Measurements from ENCODE around the gene KDELR1.

DNA sequence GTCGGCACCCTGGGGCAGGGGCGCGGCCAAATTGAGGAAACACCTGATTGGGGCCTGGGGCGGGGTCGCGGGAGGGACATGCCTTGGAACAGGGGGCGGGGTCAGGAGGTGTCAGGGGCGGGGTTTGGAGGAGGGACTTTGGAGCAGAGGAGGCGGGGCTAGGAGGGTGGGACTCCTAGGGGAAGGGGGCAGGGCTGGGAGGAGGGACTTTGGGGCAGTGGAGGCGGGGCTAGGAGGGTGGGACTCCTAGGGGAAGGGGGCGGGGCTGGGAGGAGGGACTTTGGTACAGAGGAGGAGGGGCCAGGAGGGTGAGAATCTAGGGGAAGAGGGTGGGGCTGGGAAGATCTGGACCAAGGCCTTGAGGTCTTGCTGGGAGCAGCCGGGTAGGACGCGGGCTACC, 24.0 kb upstream of the KDELR1 start:
- TF ChIP-seq POLR2A (IDR thresholded peaks at IDR 0.05; ENCODE audit: low read length) (no peak), GATA1 (IDR thresholded peaks at IDR 0.05; ENCODE audit: low read depth, low read length) (no peak)

All from erythroblast (primary cell).